Neural cell (in vitro differentiated cells): ENCODE data around the gene PIKFYVE.

Experiments
- EZH2 ChIP-seq: fragments of 200-600, 300-800 bp; shearing (Covaris generic), sonication (generic); IDR thresholded peaks from 2 replicates; pipeline ENCODE4 v1.6.1; 2014; ENCODE audit warnings: antibody characterized with exemption, low read length, borderline replicate concordance, mild to moderate bottlenecking; ENCODE audit not compliant: insufficient read depth, poor library complexity, severe bottlenecking
- MXI1 ChIP-seq: fragments of 450-650 bp; conservative IDR thresholded peaks from 2 replicates; pipeline ENCODE4 v1.6.1; 2014; ENCODE audit warnings: antibody characterized with exemption, mild to moderate bottlenecking; ENCODE audit not compliant: poor library complexity, severe bottlenecking
- POLR2AphosphoS5 ChIP-seq: IDR thresholded peaks from 2 replicates; pipeline ENCODE4 v1.6.1; 2012
- RAD21 ChIP-seq: fragments of 450-650 bp; conservative IDR thresholded peaks from 2 replicates; pipeline ENCODE4 v1.6.1; 2014; ENCODE audit warnings: antibody characterized with exemption, mild to moderate bottlenecking, moderate library complexity
- SMC3 ChIP-seq: fragments of 450-650 bp; conservative IDR thresholded peaks from 2 replicates; pipeline ENCODE4 v1.6.1; 2014; ENCODE audit warnings: antibody characterized with exemption, mild to moderate bottlenecking, moderate library complexity; ENCODE audit not compliant: poor library complexity
- TAF1 ChIP-seq: IDR thresholded peaks from 2 replicates; pipeline ENCODE4 v1.6.1; 2012; ENCODE audit warnings: low read depth
- TF ChIP-seq, protein P1 (sequence below): fragments of 450-650 bp; IDR thresholded peaks from 2 replicates; pipeline ENCODE4 v1.5.1; 2014; ENCODE audit warnings: antibody characterized with exemption, mild to moderate bottlenecking, moderate library complexity; ENCODE audit not compliant: poor library complexity, severe bottlenecking

DNA sequence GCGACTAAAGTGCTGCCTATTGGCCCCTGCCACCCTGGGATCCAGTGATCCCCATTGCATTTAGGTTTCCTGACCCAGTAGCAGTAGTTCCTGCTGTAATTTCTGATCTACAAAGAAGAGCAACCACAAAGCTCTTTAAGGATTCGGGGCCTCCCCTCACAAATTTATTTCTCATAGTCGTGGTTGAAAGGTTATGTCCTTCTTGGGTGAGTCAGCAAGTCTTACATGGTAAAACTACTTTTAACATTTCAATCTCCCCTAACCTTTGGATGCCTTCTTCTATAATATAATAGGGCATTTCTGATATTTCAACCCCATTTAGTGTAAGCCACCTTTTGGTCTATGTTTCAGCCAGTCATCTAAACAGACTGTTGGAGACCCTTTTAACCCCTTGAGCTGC lies 14.9 kb downstream of the PIKFYVE start:
- TF ChIP-seq EZH2 (no peak), RAD21 (no peak), MXI1 (no peak), TAF1 (no peak), POLR2AphosphoS5 (no peak), SMC3 (no peak)
- TF ChIP-seq, protein P1, sequence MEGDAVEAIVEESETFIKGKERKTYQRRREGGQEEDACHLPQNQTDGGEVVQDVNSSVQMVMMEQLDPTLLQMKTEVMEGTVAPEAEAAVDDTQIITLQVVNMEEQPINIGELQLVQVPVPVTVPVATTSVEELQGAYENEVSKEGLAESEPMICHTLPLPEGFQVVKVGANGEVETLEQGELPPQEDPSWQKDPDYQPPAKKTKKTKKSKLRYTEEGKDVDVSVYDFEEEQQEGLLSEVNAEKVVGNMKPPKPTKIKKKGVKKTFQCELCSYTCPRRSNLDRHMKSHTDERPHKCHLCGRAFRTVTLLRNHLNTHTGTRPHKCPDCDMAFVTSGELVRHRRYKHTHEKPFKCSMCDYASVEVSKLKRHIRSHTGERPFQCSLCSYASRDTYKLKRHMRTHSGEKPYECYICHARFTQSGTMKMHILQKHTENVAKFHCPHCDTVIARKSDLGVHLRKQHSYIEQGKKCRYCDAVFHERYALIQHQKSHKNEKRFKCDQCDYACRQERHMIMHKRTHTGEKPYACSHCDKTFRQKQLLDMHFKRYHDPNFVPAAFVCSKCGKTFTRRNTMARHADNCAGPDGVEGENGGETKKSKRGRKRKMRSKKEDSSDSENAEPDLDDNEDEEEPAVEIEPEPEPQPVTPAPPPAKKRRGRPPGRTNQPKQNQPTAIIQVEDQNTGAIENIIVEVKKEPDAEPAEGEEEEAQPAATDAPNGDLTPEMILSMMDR: no peak
